Neural progenitor cell (in vitro differentiated cells): ENCODE data around the gene FRMPD4. TPM values are rescaled to one million over a fixed set of nuclear protein-coding genes. Genes with fewer than 3 reads are reported as not detected.

ENCODE experiments used
- DNase-seq: peaks from one replicate; pipeline ENCODE4 v3.0.0-alpha.2; 2016; ENCODE audit warnings: low spot score
- H2AFZ ChIP-seq: fragments of 200-600 bp; sonication (generic); replicated peaks from 2 replicates; pipeline ENCODE4 v1.6.1; 2016; ENCODE audit warnings: antibody characterized with exemption
- H3F3A ChIP-seq: fragments of 200-600 bp; sonication (generic); 2 replicates; pipeline ENCODE4 v1.6.1; 2016; ENCODE audit warnings: antibody characterized with exemption, low read depth
- H3K27ac ChIP-seq: fragments of 200-600 bp; sonication (generic); 2 replicates; pipeline ENCODE4 v1.5.1; 2016; ENCODE audit warnings: mild to moderate bottlenecking
- H3K27me3 ChIP-seq: fragments of 200-600 bp; sonication (generic); 2 replicates; pipeline ENCODE4 v1.6.1; 2016; ENCODE audit warnings: mild to moderate bottlenecking, moderate library complexity
- H3K36me3 ChIP-seq: fragments of 200-600 bp; sonication (generic); 2 replicates; pipeline ENCODE4 v1.5.1; 2016
- H3K4me1 ChIP-seq: fragments of 200-600 bp; sonication (generic); 2 replicates; pipeline ENCODE4 v1.6.1; 2016; ENCODE audit warnings: mixed run types
- H3K4me2 ChIP-seq: fragments of 200-600 bp; sonication (generic); 2 replicates; pipeline ENCODE4 v1.6.1; 2016
- H3K4me3 ChIP-seq: fragments of 200-600 bp; sonication (generic); 2 replicates; pipeline ENCODE4 v1.5.1; 2016
- H3K79me2 ChIP-seq: fragments of 200-600 bp; sonication (generic); 2 replicates; pipeline ENCODE4 v1.6.1; 2016; ENCODE audit warnings: low read depth
- H3K9ac ChIP-seq: fragments of 200-600 bp; sonication (generic); 2 replicates; pipeline ENCODE4 v1.6.1; 2016
- H3K9me3 ChIP-seq: fragments of 200-600 bp; sonication (generic); 2 replicates; pipeline ENCODE4 v1.5.1; 2016; ENCODE audit warnings: low read depth
- H4K20me1 ChIP-seq: fragments of 200-600 bp; sonication (generic); 2 replicates; pipeline ENCODE4 v1.6.1; 2016; ENCODE audit warnings: low read depth
- H3K27ac Mint-ChIP-seq: 3 replicates; pipeline ENCODE4 v1.8.0; 2021; ENCODE audit warnings: mixed read lengths
- H3K27me3 Mint-ChIP-seq: 2 replicates; pipeline ENCODE4 v1.8.0; 2022; ENCODE audit warnings: low read depth, mild to moderate bottlenecking, inconsistent platforms, moderate library complexity, mixed read lengths; ENCODE audit not compliant: insufficient read depth
- H3K36me3 Mint-ChIP-seq: 3 replicates; pipeline ENCODE4 v1.8.0; 2021; ENCODE audit warnings: mixed read lengths
- H3K4me1 Mint-ChIP-seq: 3 replicates; pipeline ENCODE4 v1.8.0; 2021; ENCODE audit warnings: mixed read lengths
- H3K4me3 Mint-ChIP-seq: 3 replicates; pipeline ENCODE4 v1.8.0; 2021; ENCODE audit warnings: mild to moderate bottlenecking, moderate library complexity, mixed read lengths
- H3K9me3 Mint-ChIP-seq: 3 replicates; pipeline ENCODE4 v1.8.0; 2020; ENCODE audit warnings: mixed read lengths
- CTCF ChIP-seq: fragments of 200-600 bp; sonication (generic); IDR thresholded peaks from 2 replicates; pipeline ENCODE4 v1.5.1; 2017; ENCODE audit warnings: antibody characterized with exemption, mild to moderate bottlenecking
- EZH2 ChIP-seq: fragments of 200-600 bp; sonication (generic); IDR thresholded peaks from 2 replicates; pipeline ENCODE4 v1.6.1; 2017; ENCODE audit warnings: antibody characterized with exemption, mild to moderate bottlenecking, moderate library complexity
- EZH2phosphoT487 ChIP-seq: fragments of 200-600 bp; sonication (generic); IDR thresholded peaks from 2 replicates; pipeline ENCODE4 v1.6.1; 2017; ENCODE audit warnings: antibody characterized with exemption
- total RNA-seq: library from RNA; depleted of rRNA; stranded (reverse); fragments of >200 nt; gene quantifications from 2 replicates; pipeline ENCODE4 v1.2.3, GENCODE V29; 2015; ENCODE audit warnings: low replicate concordance

The FRMPD4 gene
- total RNA-seq, 1 donor from 2014 or later = not detected

GRCh38 chrX:12681047-12681446, 542.8 kb downstream of the FRMPD4 start:
- no peaks in the 10 kb centered on the region for H4K20me1 ChIP-seq
- no peak overlapping the region for H3K4me3 ChIP-seq
- peaks cover 2% of the 10 kb centered on the region for H3K9me3 Mint-ChIP-seq
- TF ChIP-seq EZH2 (no peak), EZH2phosphoT487 (no peak), CTCF (no peak)
- no peak overlapping the region for H3K27ac ChIP-seq
- H3K27ac Mint-ChIP-seq = no peak overlapping the region
- no peaks in the 10 kb centered on the region for H3K36me3 Mint-ChIP-seq
- no peaks in the 10 kb centered on the region for H3K4me1 Mint-ChIP-seq
- H3K4me3 Mint-ChIP-seq = no peak overlapping the region
- H3K36me3 ChIP-seq = no peaks in the 10 kb centered on the region
- no peak for DNase-seq
- H3K4me1 ChIP-seq = no peaks in the 10 kb centered on the region
- no peaks in the 10 kb centered on the region for H3F3A ChIP-seq
- no peaks in the 10 kb centered on the region for H3K79me2 ChIP-seq
- no peaks in the 10 kb centered on the region for H3K9me3 ChIP-seq
- H3K4me2 ChIP-seq = no peak overlapping the region
- H3K9ac ChIP-seq = no peak overlapping the region
- H2AFZ ChIP-seq = no peak overlapping the region
- no peaks in the 10 kb centered on the region for H3K27me3 Mint-ChIP-seq
- H3K27me3 ChIP-seq = no peaks in the 10 kb centered on the region

- H2AFZ ChIP-seq = no peak overlapping the region
- H3K4me1 ChIP-seq = no peaks in the 10 kb centered on the region
- H3K36me3 ChIP-seq = no peaks in the 10 kb centered on the region
- DNase-seq = no peak
- H3F3A ChIP-seq = no peaks in the 10 kb centered on the region
- H3K36me3 Mint-ChIP-seq = no peaks in the 10 kb centered on the region
- H3K27me3 ChIP-seq = no peaks in the 10 kb centered on the region
- no peaks in the 10 kb centered on the region for H3K79me2 ChIP-seq
- no peaks in the 10 kb centered on the region for H3K9me3 Mint-ChIP-seq
- no peak overlapping the region for H3K4me3 Mint-ChIP-seq
- H3K4me3 ChIP-seq = no peak overlapping the region
- no peaks in the 10 kb centered on the region for H4K20me1 ChIP-seq
- no peaks in the 10 kb centered on the region for H3K27me3 Mint-ChIP-seq
- no peak overlapping the region for H3K9ac ChIP-seq
- H3K27ac Mint-ChIP-seq = no peak overlapping the region
- TF ChIP-seq CTCF = no peak
- no peak for TF ChIP-seq EZH2
- no peak for TF ChIP-seq EZH2phosphoT487
- H3K4me1 Mint-ChIP-seq = no peaks in the 10 kb centered on the region
- no peaks in the 10 kb centered on the region for H3K9me3 ChIP-seq
- H3K4me2 ChIP-seq = no peak overlapping the region
- H3K27ac ChIP-seq = no peak overlapping the region
Observed at GRCh38 chrX:12685541-12685940, 547.3 kb downstream of the FRMPD4 start.

GRCh38 chrX:12686331-12686730, 548.1 kb downstream of the FRMPD4 start:
- DNase-seq = no peak
- H3K9me3 Mint-ChIP-seq = no peaks in the 10 kb centered on the region
- no peaks in the 10 kb centered on the region for H3K79me2 ChIP-seq
- H3K27me3 Mint-ChIP-seq = no peaks in the 10 kb centered on the region
- H3K4me1 Mint-ChIP-seq = no peaks in the 10 kb centered on the region
- no peaks in the 10 kb centered on the region for H3K36me3 ChIP-seq
- no peaks in the 10 kb centered on the region for H4K20me1 ChIP-seq
- H2AFZ ChIP-seq = no peak overlapping the region
- H3K4me2 ChIP-seq = no peak overlapping the region
- no peaks in the 10 kb centered on the region for H3K4me1 ChIP-seq
- no peak overlapping the region for H3K4me3 Mint-ChIP-seq
- H3K27me3 ChIP-seq = no peaks in the 10 kb centered on the region
- no peaks in the 10 kb centered on the region for H3K9me3 ChIP-seq
- no peak overlapping the region for H3K27ac ChIP-seq
- H3F3A ChIP-seq = no peaks in the 10 kb centered on the region
- no peaks in the 10 kb centered on the region for H3K36me3 Mint-ChIP-seq
- no peak overlapping the region for H3K4me3 ChIP-seq
- TF ChIP-seq EZH2 = no peak
- no peak for TF ChIP-seq CTCF
- TF ChIP-seq EZH2phosphoT487 = no peak
- no peak overlapping the region for H3K27ac Mint-ChIP-seq
- no peak overlapping the region for H3K9ac ChIP-seq

- Histone ChIP-seq H3K27me3 (no peaks in the 10 kb centered on the region), H3K36me3 (no peaks in the 10 kb centered on the region), H3K9me3 (no peaks in the 10 kb centered on the region), H3K9ac (no peak overlapping the region), H3K4me1 (no peaks in the 10 kb centered on the region), H3F3A (no peaks in the 10 kb centered on the region), H3K4me2 (no peak overlapping the region), H3K27ac (no peak overlapping the region), H2AFZ (no peak overlapping the region), H3K4me3 (no peak overlapping the region), H4K20me1 (no peaks in the 10 kb centered on the region), H3K79me2 (no peaks in the 10 kb centered on the region)
- no peaks in the 10 kb centered on the region for H3K9me3 Mint-ChIP-seq
- H3K27me3 Mint-ChIP-seq = peaks cover 2% of the 10 kb centered on the region
- no peaks in the 10 kb centered on the region for H3K4me1 Mint-ChIP-seq
- no peak overlapping the region for H3K27ac Mint-ChIP-seq
- no peaks in the 10 kb centered on the region for H3K36me3 Mint-ChIP-seq
- H3K4me3 Mint-ChIP-seq = no peak overlapping the region
- no peak for DNase-seq
- no peak for TF ChIP-seq CTCF
- no peak for TF ChIP-seq EZH2phosphoT487
- no peak for TF ChIP-seq EZH2
Observed at GRCh38 chrX:12690646-12691045, 552.4 kb downstream of the FRMPD4 start.
